NCI-H2227 (cell line): ENCODE measurements around the gene TRHDE.
A peak's percentile ranks its signal among the peaks of the same experiment; 100 is the strongest.
"Not testable (repeated sequence)": the region's sequence is repeated elsewhere in the genome, so short reads cannot be mapped to it uniquely, and the experiment has no call there.

ENCODE experiments used
- DNase-seq: peaks from one replicate; lab custom pipeline; 2025; ENCODE audit not compliant: unreplicated experiment; lab: John Stamatoyannopoulos, UW

Gene TRHDE

GRCh38 chr12:72602581-72602980, 330.4 kb downstream of the TRHDE start:
- DNase-seq, result no peak

GRCh38 chr12:72605975-72606374, 333.8 kb downstream of the TRHDE start:
- peak; percentile 57 for DNase-seq

- peak; percentile 47 for DNase-seq
These were observed 338.2 kb downstream of the TRHDE start for GRCh38 chr12:72610342-72610741.

GRCh38 chr12:72610854-72611358, 338.7 kb downstream of the TRHDE start:
- no peak for DNase-seq

GRCh38 chr12:72612171-72612570, 340.0 kb downstream of the TRHDE start:
- no peak for DNase-seq

- DNase-seq, result peak; percentile 18
These were observed 346.6 kb downstream of the TRHDE start for GRCh38 chr12:72618764-72619163.

- DNase-seq, result no peak
These were observed 350.4 kb downstream of the TRHDE start for GRCh38 chr12:72622556-72622955.

- DNase-seq, result peak; percentile 67
These were observed 359.9 kb downstream of the TRHDE start for GRCh38 chr12:72631926-72632685.

GRCh38 chr12:72642706-72643105, 370.5 kb downstream of the TRHDE start:
- no peak for DNase-seq

- no peak for DNase-seq
These were observed 375.0 kb downstream of the TRHDE start for GRCh38 chr12:72647139-72647538.

GRCh38 chr12:72658615-72659014, 386.4 kb downstream of the TRHDE start:
- peak; percentile 36 for DNase-seq

GRCh38 chr12:72660174-72660573, 388.0 kb downstream of the TRHDE start:
- not testable (repeated sequence) for DNase-seq

- DNase-seq, result no peak
These were observed 401.7 kb downstream of the TRHDE start for GRCh38 chr12:72673853-72674252.

- no peak for DNase-seq
These were observed 404.4 kb downstream of the TRHDE start for GRCh38 chr12:72676556-72676955.

GRCh38 chr12:72677139-72677538, 405.0 kb downstream of the TRHDE start:
- DNase-seq, result peak; percentile 55

GRCh38 chr12:72677846-72678245, 405.7 kb downstream of the TRHDE start:
- DNase-seq, result no peak

GRCh38 chr12:72679147-72679757, 407.1 kb downstream of the TRHDE start:
- no peak for DNase-seq

- DNase-seq, result no peak
These were observed 408.9 kb downstream of the TRHDE start for GRCh38 chr12:72681028-72681427.

GRCh38 chr12:72684491-72684890, 412.3 kb downstream of the TRHDE start:
- no peak for DNase-seq

- no peak for DNase-seq
These were observed 420.2 kb downstream of the TRHDE start for GRCh38 chr12:72692338-72692737.

GRCh38 chr12:72694193-72694592, 422.0 kb downstream of the TRHDE start:
- no peak for DNase-seq

- DNase-seq, result no peak
These were observed 427.2 kb downstream of the TRHDE start for GRCh38 chr12:72699362-72699761.
